HG03460 (cell line): ENCODE data around the gene F12.
"Not testable (repeated sequence)": the region's sequence is repeated elsewhere in the genome, so short reads cannot be mapped to it uniquely, and the experiment has no call there.

Experiments used
- ATAC-seq: cut with Tn5 transposase; IDR thresholded peaks from one replicate; pipeline ENCODE4 v1.9.1; 2021; ENCODE audit not compliant: unreplicated experiment

The F12 gene

DNA sequence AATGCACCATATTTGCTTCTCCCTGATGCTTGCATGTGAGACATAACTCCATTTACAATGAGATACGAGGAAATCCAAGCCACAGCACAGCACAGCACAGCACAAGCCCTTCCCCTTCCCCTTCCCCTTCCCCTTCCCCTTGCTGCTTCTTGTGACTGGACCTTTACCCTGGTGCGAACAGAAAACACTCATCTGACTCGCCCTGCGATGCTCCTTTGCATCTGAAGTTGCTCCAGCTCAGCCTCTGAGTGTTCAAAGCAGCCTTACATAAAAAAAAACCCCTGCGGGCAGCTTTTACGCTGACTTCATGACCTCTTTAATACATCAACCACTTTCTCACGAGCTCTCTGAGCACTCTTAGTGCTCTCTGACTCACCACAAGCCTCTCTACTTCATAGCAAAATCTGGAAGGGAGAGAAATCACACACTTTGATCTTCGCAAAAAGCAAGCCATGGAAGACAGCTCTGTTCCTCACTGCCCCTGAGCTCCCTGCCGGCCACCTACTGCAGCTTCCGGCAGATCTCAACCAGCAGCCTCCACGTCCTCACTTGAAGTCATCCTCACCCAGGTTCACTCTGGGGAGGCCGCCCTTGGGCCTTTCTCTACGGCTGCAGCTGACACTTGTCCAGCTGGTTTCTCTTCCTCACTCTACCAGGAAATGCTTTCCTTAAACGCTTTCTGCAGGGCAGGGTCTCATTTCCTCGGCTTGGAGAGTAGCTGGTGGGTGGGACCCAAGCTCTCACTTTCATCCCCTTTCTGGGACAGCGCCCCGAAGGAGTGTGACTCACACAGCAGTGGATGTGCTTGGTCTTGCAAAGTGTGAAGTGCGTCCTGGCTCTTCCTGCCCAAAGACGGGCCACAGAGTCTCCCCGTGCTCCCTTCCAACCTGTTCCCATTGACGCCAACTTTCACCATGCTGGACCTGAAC is 19.9 kb downstream of the F12 start:
- ATAC-seq: peak; percentile 39

DNA sequence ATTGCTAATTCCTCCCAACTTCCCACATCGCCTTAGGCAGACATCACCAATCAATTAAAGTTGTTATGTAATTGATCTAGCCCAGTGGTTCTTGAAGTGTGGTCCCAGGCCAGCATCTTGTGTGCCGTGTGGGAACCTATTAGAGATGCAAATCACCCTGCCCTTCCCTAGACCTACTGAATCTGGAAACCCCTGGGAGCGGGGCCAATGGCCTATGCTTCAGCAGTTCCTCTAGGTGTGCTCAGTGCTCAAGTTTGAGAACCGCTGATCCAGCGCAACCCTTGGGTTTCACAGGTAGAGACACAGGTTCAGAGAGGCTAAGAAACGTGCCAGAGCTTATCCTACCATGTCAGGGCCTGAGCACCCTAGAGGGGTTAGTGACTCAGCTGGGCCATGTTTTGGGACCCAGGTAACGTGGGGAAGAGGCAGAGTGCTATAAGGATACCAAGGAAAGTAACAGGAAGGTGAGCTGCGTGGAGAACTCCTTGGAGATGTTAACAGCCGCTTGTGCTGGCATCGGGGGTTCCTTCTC is 20.8 kb downstream of the F12 start:
- no peak for ATAC-seq

DNA sequence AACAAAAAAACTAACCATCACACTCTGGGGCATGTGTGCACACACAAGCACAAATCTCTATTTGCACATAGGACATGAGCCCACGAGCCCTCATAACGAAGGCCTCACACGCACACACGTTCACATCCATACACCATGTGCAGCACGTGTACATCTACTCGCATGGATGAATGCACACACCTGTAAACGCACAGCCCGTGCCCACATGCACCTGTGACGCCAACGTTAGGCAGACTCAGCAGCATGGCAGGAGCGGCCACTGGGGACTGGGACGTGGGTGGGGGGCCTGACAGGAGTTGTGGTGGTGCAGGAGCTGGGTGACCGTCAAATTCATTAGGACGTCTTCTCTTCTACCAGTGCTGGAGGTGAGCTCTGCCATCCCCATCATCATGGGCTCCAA is 22.0 kb downstream of the F12 start:
- no peak for ATAC-seq

DNA sequence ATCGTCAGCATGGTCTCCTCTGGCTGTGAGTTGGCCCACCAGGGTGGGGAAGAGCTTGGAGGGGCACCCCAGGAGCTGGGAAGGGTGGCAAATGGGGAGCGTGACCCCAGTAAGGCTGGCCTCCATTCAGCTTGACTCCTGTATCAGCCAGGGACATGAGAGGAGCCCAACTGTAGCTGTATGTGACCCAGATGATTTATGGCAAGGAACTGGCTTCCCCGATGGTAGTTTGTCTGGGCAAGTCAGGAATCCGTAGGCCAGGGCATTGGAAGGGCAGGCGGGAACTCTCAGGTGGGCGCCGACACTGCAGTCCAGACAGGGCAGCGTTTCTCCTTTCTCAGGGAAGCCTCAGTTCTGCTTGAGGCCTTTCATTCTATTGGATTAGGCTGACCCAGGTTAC is 22.8 kb downstream of the F12 start:
- ATAC-seq: no peak

DNA sequence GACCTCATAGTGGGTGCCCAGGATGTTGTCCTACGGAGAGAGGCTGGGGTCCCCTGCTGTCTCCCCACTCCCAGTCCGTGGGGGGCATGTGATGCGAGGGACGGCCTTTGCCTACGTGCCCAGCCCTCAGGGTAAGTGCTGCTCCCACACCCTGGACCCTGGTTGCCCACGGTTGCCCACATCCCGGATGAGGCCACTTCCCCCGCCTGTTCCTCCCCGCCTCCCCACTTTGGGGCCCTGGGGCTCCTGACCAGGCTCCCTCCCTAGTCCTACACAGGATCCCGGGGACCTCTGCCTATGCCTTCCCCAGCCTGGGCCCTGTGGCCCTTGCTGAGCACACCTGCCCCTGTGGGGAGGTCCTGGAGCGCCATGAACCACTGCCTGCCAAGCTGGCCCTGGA is 23.6 kb downstream of the F12 start:
- no peak for ATAC-seq

DNA sequence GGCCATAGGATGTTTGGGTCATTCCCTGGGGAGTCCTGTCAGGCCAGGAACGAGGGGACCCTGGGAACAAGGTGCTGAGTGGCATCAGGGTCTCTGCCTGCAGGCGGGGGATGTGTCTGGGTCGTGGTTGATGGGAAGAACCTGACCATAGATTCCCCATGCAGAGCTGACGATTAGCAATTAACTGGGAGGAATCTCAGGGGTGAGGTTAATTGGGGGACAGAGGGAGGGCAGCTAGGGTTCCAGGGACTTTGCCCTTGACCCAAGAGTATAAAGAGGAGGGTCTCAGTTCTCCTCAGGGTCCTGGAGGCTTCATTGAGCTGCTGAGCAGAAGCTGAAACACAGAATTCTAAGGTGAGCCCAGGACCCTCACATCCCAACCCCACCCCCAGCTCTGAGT is 25.2 kb downstream of the F12 start, which contains the start of gene SLC34A1:
SLC34A1 (plus strand) TSS at position 301 of the 400 bp plus-strand sequence. CDS start 1,308 bp downstream, outside the sequence.
- ATAC-seq: no peak

DNA sequence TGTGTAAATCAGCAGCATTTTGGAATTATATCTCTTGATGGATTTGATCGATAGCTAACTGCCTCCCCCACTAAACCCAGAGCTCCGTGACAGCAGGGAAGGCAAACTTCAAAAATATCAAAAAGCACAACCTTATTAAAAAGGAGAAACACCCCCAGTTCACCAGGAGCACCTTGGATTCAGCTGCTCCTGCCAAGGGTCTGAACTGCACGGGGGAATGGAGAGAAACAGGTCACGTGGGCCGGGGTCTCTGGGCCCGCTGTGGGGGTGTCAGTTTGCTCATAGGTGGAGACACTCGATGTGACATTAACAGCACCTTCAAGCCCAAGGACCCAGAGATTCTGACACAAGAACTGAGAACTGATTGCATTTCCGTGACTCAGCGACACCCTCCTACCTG is 26.2 kb downstream of the F12 start:
- ATAC-seq: no peak

DNA sequence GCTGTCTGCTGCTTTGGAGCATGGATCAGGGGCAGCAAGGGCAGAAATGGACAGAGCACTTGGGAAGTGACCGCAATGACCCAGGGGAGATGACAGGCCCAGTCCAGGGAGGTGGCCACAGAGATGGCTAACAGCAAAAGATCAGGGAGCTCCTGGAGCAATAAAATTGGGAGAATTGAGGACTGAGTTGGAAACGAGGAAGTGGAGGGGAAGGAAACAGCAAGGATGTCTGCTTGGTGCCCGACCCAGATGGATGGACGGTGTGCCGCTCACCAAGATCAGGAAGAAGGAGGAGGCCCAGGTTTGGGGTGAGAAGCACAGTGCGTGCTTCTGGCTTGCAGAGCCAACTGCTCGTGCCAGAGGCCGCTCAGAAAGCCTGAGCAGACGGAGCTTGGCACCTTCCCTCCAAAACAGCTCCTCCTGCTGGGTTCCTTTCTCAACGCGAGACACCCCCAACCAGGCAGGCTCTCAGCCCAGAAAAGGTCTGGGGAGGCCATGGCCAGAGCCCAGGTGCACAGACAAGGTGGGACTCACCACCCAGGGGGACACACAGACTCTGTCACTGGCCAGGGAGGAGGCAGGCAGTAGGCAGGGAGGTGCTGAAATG is 26.8 kb downstream of the F12 start:
- ATAC-seq: no peak

DNA sequence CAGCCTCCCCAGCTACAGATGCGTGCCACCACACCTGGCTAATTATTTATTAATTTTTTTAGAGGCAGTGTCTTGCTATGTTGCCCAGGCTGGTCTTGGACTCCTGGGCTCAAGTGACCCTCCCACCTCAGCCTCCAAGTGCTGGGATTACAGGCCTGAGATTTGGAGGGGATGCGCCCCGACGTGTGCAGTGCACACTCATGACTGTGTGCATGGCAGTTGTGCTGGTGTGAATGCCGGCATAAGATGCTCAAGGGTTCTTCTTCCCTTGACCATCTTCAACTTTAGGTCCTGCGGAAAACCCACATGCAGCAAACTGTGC is 28.6 kb downstream of the F12 start:
- no peak for ATAC-seq

DNA sequence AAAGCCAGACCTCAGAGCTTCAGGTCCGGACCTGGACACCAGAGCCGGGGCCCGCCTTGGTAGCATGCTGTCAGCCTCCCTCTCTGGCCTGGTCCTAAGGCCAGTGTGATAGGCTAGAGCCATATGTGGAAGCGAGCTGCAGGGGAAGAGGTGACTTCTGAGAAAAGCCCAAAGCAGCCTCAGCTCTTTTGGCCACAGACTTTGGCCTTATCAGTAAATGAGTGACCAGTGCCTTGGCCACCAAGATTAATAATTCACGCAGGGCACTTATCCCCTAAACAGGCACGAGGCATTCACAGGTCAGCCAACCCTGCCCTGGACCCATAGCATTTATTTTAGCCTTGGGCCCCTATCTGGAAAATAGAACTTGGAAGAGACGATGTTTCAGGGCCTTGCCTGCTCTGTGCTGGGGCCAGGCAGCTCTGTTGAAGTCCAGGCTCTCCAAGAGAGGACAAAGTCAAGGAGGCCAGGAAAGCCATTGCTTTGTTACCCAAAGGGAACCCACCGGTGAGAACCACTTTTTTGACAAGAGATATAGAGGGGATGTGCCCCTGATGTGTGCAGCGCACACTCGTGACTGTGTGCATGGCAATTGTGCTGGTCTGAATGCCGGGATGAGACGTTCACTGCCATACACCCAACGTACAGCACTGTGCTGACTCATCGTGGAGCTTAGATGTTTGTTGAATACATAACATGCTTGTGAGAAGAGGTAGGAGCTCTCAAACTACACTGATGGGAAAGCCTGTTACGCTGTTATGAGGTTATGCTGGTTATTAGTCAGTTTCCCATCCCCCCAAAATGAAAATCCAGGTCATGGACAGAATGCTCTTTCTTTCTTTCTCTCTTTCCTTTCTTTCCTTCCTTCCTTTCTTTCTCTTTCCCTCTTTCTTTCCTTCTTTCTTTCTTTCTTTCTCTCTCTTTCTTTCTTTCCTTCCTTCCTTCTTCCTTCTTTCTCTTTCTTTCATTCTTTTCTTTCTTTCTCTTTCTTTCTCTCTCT is 30.2 kb downstream of the F12 start:
- ATAC-seq: peak; percentile 59

DNA sequence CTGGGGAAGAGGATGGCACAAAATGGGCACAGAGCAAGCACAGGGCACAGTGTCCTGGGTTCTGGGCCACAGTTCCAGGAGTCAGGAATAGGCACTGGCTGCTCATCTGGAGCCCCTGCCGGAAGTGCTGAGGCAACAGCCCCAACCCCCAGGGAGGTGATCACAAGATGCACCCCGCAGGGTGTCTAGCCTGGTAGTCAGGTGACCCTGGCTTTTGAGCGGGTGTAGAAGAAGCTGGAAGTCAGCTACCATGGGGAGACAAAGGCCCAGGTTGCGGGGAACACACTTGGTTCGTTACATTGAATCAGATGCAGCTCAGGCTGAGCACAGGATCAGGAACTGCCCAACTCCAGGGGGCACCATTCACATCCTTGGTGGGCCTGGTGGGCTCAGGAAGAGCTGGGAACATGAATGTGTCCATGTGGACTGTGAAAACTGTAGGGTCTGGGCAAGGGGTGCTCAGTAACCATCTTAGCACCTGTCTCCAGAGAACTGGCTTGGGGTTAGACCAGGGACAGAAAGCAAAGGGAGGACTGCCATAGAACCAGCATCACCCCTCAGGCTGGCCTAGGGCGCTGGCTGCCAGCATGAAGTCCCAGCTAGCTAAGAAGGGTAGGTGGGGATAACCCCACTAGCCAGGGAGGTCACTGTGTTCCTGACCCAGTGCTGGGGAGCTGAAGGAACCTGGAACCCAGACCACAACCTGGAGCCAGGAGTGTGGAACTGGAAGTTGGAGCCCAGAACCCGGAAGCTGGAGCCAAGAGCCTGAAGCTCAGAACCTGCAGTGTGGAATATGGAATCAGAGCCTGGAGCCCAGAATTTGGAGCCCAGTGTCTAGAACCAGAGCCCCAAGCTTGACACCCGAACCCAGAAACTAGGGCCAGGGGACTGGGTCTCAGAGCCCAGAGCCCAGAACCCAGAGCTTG is 31.2 kb downstream of the F12 start:
- no peak for ATAC-seq

DNA sequence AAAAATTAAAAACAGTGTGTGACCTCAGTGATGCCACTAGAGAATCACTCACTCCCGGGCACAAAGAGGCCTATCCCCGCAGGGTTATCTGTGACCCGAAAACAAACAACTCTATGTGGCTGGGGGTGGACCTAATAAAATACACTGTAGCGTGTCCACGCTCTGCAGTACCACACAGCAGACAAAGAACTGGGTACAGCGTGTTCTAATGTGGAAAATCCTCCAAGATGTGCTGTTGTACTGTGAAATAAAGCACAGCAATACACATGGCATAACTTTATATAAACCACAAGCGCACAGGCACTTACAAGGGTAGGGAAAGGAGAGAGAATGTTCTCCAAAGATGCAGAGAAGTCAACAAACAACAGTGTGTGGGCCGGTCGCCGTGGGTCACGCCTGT is 33.3 kb downstream of the F12 start:
- no peak for ATAC-seq

DNA sequence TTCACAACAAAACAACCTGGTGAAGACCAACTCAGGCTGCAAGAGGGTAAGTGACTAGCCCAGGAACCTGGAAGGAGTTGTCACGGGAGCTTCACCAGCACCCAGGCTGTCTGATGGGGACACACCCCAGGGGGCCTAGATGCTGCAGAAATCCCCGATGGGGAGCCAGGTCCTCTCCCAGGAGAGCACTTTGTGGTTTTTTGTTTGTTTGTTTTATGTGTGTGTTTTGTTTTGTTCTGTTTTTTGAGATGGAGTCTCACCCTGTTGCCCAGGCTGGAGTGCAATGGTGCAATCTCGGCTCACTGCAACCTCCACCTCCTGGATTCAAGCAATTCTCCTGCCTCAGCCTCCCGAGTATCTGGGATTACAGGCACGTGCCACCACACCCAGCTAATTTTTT is 33.8 kb downstream of the F12 start:
- not testable (repeated sequence) for ATAC-seq

DNA sequence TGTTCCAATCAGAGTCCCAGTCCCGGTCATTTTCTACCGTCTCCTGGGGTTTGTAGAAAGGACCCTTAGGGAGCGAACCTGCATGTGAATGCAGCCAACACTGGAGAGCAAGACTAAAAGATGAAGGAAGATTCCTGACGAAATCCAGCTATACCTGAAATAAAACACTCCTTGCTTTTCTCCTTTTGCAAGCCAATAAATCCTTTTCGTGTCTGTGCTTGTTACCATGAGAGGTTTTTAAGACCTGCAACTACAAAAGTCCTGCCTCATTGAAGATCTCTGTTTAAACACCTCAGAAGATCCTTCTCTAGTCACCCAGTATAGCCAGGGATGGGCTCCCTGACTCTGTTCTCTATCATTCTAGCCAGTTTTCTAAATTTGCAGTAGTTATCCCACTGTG is 35.2 kb downstream of the F12 start:
- ATAC-seq: no peak

DNA sequence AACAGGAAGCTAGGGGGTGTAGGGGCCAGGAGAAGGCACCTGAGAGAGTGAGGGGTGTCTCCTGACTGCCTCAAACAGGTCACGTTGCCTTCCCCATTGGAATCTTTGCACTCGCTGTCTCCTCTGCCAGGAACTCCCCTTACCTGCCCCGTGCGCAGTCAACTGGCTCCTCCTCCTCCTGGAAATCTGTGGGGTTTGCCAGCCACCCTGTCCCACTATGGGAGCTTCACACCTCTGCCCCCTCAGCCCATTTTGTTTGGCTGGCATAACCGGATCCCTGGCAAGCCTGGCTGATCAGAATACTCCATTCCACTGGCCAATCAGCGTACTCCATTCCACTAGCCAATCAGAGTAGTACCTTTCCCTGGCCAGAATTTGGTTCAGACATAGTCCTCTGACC is 35.6 kb downstream of the F12 start:
- no peak for ATAC-seq

DNA sequence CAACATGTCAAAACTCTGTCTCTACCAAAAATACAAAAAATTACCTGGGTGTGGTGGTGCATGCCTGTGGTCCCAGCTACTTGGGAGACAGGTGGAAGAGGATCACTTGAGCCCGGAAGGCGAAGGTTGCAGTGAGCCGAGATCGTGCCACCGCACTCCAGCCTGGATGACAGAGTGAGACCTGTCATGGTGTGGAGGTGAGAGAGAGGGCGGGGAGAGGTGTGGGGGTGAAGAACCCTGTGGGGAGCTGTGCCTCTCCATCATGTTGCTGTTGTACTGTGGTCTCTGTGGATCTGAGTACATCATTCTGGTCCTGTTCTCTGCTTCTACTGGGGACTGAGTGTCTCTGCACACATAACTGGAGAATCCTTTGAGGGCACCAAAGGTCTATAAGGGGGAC is 36.5 kb downstream of the F12 start:
- no peak for ATAC-seq

DNA sequence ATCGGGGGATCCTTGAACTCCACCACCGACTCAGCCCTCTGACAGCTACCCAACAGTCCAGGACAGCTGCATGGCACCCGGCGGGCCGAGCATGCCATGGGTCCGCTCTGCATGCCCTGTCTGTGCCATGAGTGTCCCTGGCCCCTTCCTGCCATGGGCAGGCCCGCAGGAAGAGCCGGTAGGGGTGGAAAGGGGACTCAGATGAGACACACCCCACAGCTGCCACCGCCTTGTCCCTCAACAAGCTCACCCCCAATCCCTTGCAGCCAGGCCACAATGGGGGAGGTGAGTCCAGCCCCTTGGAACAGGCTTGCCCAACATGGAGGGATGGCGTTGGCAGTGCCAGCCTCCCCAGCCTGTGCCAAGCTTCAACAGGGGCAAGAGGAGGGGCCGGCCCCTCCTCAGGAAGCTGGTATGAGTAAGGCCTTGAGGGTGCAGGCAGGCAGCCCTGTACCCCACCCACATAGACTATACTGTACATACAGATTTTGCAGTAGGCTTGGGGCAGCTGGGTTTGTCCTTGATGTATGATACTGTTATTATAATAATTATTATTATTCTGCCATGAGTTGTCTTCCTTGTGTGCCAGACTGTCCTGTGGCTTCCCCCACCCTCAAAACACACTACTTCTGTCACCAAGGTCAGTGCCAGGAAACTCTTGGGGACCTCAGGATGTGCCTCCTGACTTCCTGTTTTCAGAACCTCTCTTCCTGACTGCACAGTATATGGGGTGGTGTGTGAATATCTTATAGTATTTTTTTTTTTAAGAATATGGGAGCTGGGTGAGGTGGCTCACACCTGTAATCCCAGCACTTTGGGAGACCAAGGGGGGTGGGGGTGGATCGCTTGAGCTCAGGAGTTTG is 37.1 kb downstream of the F12 start:
- ATAC-seq: no peak

DNA sequence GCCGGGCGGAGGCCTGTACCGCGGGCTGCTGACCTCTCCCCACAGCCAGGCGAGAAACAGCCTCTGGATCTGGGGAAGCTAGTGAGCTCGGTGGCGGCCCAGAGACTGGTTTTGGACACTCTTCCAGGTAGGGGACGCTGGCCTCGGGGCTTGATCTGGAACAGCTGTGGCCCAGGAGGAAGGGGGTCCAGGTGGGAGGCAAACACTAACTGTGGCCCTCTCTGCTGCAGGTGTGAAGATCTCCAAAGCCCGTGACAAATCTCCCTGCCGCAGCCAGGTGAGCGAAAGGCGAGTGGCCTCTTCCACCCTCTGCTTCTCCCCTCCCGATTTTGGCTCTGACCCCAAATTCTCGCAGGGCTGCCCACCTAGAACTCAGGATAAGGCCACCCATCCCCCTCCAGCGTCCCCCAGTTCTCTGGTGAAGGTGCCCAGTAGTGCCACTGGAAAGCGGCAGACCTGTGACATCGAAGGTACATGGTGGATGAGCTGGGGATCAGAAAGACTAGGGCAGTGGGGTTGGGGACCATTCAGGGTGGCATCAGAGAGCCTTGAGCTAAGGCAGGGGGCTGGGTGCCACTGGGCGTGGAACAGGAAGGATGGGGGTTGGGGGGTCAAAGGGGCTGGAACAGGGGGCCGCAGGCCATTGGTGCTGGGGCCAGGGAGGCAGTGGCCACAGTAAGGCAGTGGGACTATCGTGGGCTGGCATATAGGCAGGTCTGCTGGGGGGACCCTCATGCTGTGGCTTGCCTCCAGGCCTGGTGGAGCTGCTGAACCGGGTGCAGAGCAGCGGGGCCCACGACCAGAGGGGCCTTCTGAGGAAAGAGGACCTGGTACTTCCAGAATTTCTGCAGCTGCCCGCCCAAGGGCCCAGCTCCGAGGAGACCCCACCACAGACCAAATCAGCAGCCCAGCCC is 38.0 kb downstream of the F12 start:
- no peak for ATAC-seq
